Limb (tissue), 2 donors: ENCODE results near the gene USP17L26.
"Not testable (repeated sequence)": the region's sequence is repeated elsewhere in the genome, so short reads cannot be mapped to it uniquely, and the experiment has no call there.

Source experiments
- DNase-seq, 2 donors: peaks; one replicate each; pipeline ENCODE4 v3.0.0-alpha.2; 2016; ENCODE audit errors: extremely low spot score in 2 of 2

Gene USP17L26

GRCh38 chr4:9334358-9334757, at the start of gene USP17L26:
TSS of gene USP17L26 (plus strand) at chr4:9334658. CDS start at chr4:9334658, 0 bp downstream.
- DNase-seq, result not testable (repeated sequence)

- not testable (repeated sequence) for DNase-seq
Observed at GRCh38 chr4:9324191-9324590, 10.3 kb upstream of the USP17L26 start.

- DNase-seq, result not testable (repeated sequence)
Observed at GRCh38 chr4:9324865-9325264, 9.6 kb upstream of the USP17L26 start, which contains the start of gene USP17L24. TSS of gene USP17L24 (plus strand) at chr4:9325165. CDS start at chr4:9325165, 0 bp downstream.

GRCh38 chr4:9329611-9330010, 4.8 kb upstream of the USP17L26 start, which contains the start of gene USP17L25:
TSS of gene USP17L25 (plus strand) at chr4:9329911. CDS start at chr4:9329911, 0 bp downstream.
- not testable (repeated sequence) for DNase-seq

GRCh38 chr4:9339103-9339502, 4.6 kb downstream of the USP17L26 start, which contains the start of gene USP17L5:
TSS of gene USP17L5 (plus strand) at chr4:9339403. CDS start at chr4:9339403, 0 bp downstream.
- DNase-seq, result not testable (repeated sequence)

- not testable (repeated sequence) for DNase-seq
Observed at GRCh38 chr4:9343848-9344247, 9.4 kb downstream of the USP17L26 start, which contains the start of gene USP17L27. TSS of gene USP17L27 (plus strand) at chr4:9344148. CDS start at chr4:9344148, 0 bp downstream.

- not testable (repeated sequence) for DNase-seq
Observed at GRCh38 chr4:9348593-9348992, 14.1 kb downstream of the USP17L26 start, which contains the start of gene USP17L28. TSS of gene USP17L28 (plus strand) at chr4:9348893. CDS start at chr4:9348893, 0 bp downstream.

GRCh38 chr4:9350866-9351265, 16.4 kb downstream of the USP17L26 start:
- DNase-seq, result not testable (repeated sequence)

GRCh38 chr4:9353338-9353737, 18.9 kb downstream of the USP17L26 start, which contains the start of gene USP17L29:
TSS of gene USP17L29 (plus strand) at chr4:9353638. CDS start at chr4:9353638, 0 bp downstream.
- not testable (repeated sequence) for DNase-seq

GRCh38 chr4:9362829-9363228, 28.4 kb downstream of the USP17L26 start, which contains the start of gene USP17L30:
TSS of gene USP17L30 (plus strand) at chr4:9363129. CDS start at chr4:9363129, 0 bp downstream.
- DNase-seq, result not testable (repeated sequence)

GRCh38 chr4:9379881-9380280, 45.4 kb downstream of the USP17L26 start:
- not testable (repeated sequence) for DNase-seq

GRCh38 chr4:9381012-9381534, 46.6 kb downstream of the USP17L26 start:
- DNase-seq, result peak in 1 of 2 donors; percentile 57

- no peak for DNase-seq
Observed at GRCh38 chr4:9384126-9384525, 49.7 kb downstream of the USP17L26 start.
